Spleen (tissue), 11 donors: ENCODE results near the gene CTNS. TPM values are rescaled to one million over a fixed set of nuclear protein-coding genes. Genes with fewer than 3 reads are reported as not detected.

Experiments
- DNase-seq: peaks from one replicate; pipeline ENCODE4 v3.0.0-alpha.2; 2020
- H3K27ac ChIP-seq, 8 donors: fragments of 200-600 bp; sonication (generic) in 7 of 8; 1 replicate in 4 of 8; 2 replicates in 4 of 8; pipeline versions ENCODE4 v1.5.0 to v1.8.0; 2016 to 2021; ENCODE audit warnings: inconsistent platforms in 4 of 8, mild to moderate bottlenecking in 4 of 8, moderate library complexity in 1 of 8
- H3K27me3 ChIP-seq, 7 donors: fragments of 200-600 bp; sonication (generic) in 6 of 7; replicated peaks in 1 of 7; 1 replicate in 4 of 7; 2 replicates in 3 of 7; pipeline versions ENCODE4 v1.5.0 to v1.8.0; 2016 to 2021; ENCODE audit warnings: inconsistent platforms in 3 of 7, mild to moderate bottlenecking in 1 of 7
- H3K36me3 ChIP-seq, 6 donors: fragments of 200-600 bp; sonication (generic) in 5 of 6; 1 replicate in 4 of 6; 2 replicates in 2 of 6; pipeline versions ENCODE4 v1.5.0 to v1.8.0; 2016 to 2021; ENCODE audit warnings: inconsistent platforms in 2 of 6
- H3K4me1 ChIP-seq, 6 donors: fragments of 200-600 bp; sonication (generic) in 5 of 6; 1 replicate in 3 of 6; 2 replicates in 3 of 6; pipeline versions ENCODE4 v1.5.0 to v1.8.0; 2016 to 2021; ENCODE audit warnings: inconsistent platforms in 3 of 6
- H3K4me3 ChIP-seq, 8 donors: fragments of 200-600 bp; sonication (generic) in 7 of 8; 1 replicate in 4 of 8; 2 replicates in 4 of 8; pipeline versions ENCODE4 v1.5.0 to v1.8.0; 2016 to 2021; ENCODE audit warnings: inconsistent platforms in 4 of 8, mild to moderate bottlenecking in 4 of 8, moderate library complexity in 2 of 8
- H3K9me3 ChIP-seq, 8 donors: fragments of 200-600 bp; sonication (generic) in 7 of 8; 1 replicate in 4 of 8; 2 replicates in 4 of 8; pipeline versions ENCODE4 v1.5.0 to v1.8.0; 2016 to 2021; ENCODE audit warnings: inconsistent platforms in 4 of 8
- POLR2A ChIP-seq, 3 donors: fragments of 450-650 bp; IDR thresholded peaks; one replicate each; pipeline ENCODE4 v1.5.1; 2017; ENCODE audit warnings: antibody characterized with exemption in 3 of 3, mild to moderate bottlenecking in 1 of 3
- POLR2AphosphoS5 ChIP-seq, 3 donors: sonication (generic); formaldehyde crosslinking; IDR thresholded peaks; one replicate each; pipeline ENCODE4 v1.5.1; 2017; ENCODE audit warnings: antibody characterized with exemption in 3 of 3
- WGBS, 5 donors: extraction: QIAGEN DNeasy Blood & Tissue Kit in 3 of 5; methylation state at CpG; one replicate each; pipeline versions ENCODE4 v1.1.5 to v1.1.7; 2013 to 2018; 5-methylcytosine and 5-hydroxymethylcytosine counted together
- intact Hi-C: fragments of 100-400 bp; cut with DNase I; formaldehyde crosslinking; loops from one replicate; pipeline ENCODE4 v1.15.0; 2023; ENCODE audit warnings: low total_unique reads
- polyA plus RNA-seq, 3 donors: library from polyadenylated mRNA; stranded (reverse); fragments of 200-250 nt; gene quantifications; one replicate each; pipeline ENCODE4 v1.2.1, GENCODE V29; 2013
- total RNA-seq, 7 donors: library from RNA; depleted of rRNA in 3 of 7; stranded (reverse); fragments of >200 nt in 3 of 7; fragmentation: NEBNext Ultra II Directional in 4 of 7; extraction: Animal tissue kit (Norgen Biotek cat#: 25700) in 4 of 7; gene quantifications; one replicate each; pipeline versions ENCODE4 v1.1.0 to v1.2.1, GENCODE V29; 2016 to 2021
- TF ChIP-seq, protein P1 (sequence below), 11 experiments: fragments of 200-600 bp in 7 of 11; fragments of 450-650 bp in 4 of 11; sonication (generic) in 4 of 11; IDR thresholded peaks in 8 of 11; conservative IDR thresholded peaks in 3 of 11; 1 replicate in 7 of 11; 2 replicates in 4 of 11; pipeline versions ENCODE4 v1.4.0 to v1.8.0; 2016 to 2021; ENCODE audit warnings: antibody characterized with exemption in 11 of 11, inconsistent platforms in 4 of 11, mild to moderate bottlenecking in 1 of 11
- donor health status: healthy with polysubstance abuse.
- donor health status: DM: no; HTN: no; CAD: no; lungs with moderate emphysema.
- donor health status: DM: no; HTN: no; CAD: no.
- donor health status: Bipolar disorder and iron deficiency.
- donor health status: healthy.
- donor health status: DM: no; HTN: no; CAD: no.
- donor health status: DM: yes; HTN: yes; CAD: no.

CTNS gene
- total and polyA plus RNA-seq, 10 donors, result 5.7 to 42.5 (median 14.0) TPM

DNA sequence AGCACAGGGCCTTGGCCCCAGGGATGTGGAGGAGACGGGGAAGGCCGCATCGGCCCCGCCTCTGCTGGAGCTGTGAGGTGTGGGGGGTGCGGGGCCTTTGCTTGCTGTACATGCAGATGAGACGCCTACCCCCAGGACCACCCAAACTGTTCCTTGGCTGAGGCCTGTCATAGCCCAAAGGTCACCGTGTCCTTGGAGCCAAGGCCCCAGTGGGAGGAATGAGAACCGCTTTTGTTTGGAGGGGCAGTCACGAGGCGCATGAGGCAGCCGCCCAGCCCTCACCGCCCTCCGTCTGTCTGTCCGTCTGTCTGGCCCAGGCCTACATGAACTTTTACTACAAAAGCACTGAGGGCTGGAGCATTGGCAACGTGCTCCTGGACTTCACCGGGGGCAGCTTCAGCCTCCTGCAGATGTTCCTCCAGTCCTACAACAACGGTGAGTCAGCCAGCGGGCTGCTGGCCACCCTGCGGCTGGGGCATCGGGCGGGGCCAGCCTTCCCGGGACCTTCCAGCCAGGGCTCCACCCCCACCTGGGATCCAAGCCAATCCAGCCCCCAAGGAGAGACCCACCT, 23.1 kb downstream of the CTNS start:
- no peaks in the 10 kb centered on the region for H3K9me3 ChIP-seq
- H3K4me3 ChIP-seq, result no peak overlapping the region
- peak; percentile 26 to 65 (median 28) for TF ChIP-seq POLR2AphosphoS5 (IDR thresholded peaks at IDR 0.05)
- TF ChIP-seq, protein P1, sequence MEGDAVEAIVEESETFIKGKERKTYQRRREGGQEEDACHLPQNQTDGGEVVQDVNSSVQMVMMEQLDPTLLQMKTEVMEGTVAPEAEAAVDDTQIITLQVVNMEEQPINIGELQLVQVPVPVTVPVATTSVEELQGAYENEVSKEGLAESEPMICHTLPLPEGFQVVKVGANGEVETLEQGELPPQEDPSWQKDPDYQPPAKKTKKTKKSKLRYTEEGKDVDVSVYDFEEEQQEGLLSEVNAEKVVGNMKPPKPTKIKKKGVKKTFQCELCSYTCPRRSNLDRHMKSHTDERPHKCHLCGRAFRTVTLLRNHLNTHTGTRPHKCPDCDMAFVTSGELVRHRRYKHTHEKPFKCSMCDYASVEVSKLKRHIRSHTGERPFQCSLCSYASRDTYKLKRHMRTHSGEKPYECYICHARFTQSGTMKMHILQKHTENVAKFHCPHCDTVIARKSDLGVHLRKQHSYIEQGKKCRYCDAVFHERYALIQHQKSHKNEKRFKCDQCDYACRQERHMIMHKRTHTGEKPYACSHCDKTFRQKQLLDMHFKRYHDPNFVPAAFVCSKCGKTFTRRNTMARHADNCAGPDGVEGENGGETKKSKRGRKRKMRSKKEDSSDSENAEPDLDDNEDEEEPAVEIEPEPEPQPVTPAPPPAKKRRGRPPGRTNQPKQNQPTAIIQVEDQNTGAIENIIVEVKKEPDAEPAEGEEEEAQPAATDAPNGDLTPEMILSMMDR (IDR thresholded peaks at IDR 0.05 in 8 of 11, conservative IDR thresholded peaks at IDR 0.05 in 3 of 11), result no peak
- no peak for TF ChIP-seq POLR2A (IDR thresholded peaks at IDR 0.05)
- no peak for DNase-seq
- H3K27ac ChIP-seq, result peak overlapping the region in 4 of 8 donors; percentile 29 to 51 (median 48)
- intact Hi-C loops, result no loop called here
- WGBS, 5 donors, result 79 to 85% (median 80%) methylated on average over 11 to 22 of the region's 22 CpGs
- peaks cover 0 to 79% (median 19%) of the 10 kb centered on the region in 6 donors for H3K36me3 ChIP-seq
- H3K27me3 ChIP-seq, result no peaks in the 10 kb centered on the region
- peaks cover 0 to 33% (median 12%) of the 10 kb centered on the region in 6 donors for H3K4me1 ChIP-seq

DNA sequence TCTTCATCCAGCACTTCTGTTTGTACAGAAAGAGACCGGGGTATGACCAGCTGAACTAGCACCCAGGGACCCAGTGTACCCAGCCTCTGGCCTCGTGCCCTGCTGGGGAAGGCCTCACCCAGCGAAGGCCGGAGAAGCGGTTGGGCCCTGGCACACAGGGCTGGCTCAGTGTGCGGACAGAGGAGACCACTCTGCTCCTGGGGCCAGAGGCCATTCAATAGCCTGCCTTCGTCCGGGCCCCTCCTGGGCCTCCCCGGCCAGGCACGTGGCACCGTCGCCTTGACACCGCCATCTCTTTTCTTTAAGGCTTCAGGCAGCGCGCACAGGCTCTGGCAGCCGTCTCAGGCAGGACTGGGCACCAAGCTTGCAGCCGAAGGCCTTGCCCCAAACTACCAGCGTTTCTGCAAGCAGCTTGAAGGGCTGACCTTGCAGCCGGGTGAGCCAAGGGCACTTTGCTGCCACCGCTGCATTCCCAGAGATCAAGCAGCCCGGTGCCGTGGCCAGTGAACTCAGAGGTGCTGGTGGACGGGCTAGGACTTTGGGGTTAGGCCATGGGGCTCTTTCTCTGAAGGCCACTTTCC, 23.8 kb downstream of the CTNS start:
- no peak for DNase-seq
- Histone ChIP-seq H3K4me1 (peaks cover 0 to 33% (median 12%) of the 10 kb centered on the region in 6 donors), H3K9me3 (no peaks in the 10 kb centered on the region), H3K27ac (peak overlapping the region in 4 of 8 donors; percentile 29 to 51 (median 48)), H3K27me3 (no peaks in the 10 kb centered on the region), H3K36me3 (peaks cover 0 to 79% (median 19%) of the 10 kb centered on the region in 6 donors), H3K4me3 (no peak overlapping the region)
- intact Hi-C loops, result no loop called here
- WGBS, 5 donors, result 80 to 93% (median 88%) methylated on average over 17 to 23 of the region's 23 CpGs
- TF ChIP-seq, protein P1 (IDR thresholded peaks at IDR 0.05 in 8 of 11, conservative IDR thresholded peaks at IDR 0.05 in 3 of 11), result no peak
- TF ChIP-seq POLR2AphosphoS5 (IDR thresholded peaks at IDR 0.05), result peak in 2 of 3 donors; percentile 5 to 61

DNA sequence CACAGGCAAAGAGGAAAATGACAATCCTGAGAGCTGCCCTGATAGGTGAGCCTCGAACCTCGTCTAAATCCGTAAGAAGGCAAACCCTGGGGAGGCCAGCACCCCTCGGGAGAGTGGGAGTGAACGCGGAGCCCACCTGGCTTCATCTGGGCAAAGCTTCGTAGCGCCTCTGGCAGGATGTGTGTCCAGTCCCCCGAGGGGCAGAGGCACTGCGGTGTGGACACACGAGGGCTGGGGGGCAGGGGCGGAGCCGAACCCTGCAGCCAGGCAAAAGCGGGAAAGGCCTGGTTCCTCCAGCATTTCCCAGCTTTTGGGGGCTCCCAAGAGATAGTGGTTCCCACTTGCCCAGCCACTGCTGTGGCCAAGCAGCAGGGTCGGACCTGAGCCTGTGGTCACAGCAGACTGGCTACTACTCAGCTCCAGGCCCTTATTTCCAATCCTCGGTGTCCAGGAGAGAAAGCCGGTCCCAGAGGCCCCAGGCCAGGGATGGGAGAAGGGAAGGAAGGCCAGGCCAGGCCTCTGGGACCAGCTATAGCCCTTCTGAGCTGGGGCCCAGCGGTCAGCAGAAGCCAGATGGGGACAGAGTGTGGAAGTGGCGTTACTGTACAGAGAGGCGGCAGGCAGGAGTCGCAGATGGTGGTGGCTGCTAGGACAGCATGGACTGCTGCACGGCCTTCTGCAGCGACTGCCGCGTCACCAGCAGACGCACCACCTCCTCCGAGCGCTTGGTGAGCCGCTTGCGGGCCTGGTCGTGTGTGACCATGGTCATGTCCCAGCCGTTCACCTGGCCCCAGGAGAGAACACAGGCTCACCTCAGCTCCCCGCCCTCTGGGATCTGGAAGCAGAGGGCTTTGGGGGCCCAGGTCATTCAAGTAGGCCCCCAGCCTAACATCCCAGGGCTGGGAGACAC, 26.8 kb downstream of the CTNS start:
- H3K27me3 ChIP-seq, result no peaks in the 10 kb centered on the region
- WGBS, 5 donors, result 86 to 94% (median 91%) methylated on average over 25 to 33 of the region's 33 CpGs
- TF ChIP-seq POLR2AphosphoS5 (IDR thresholded peaks at IDR 0.05) (peak; percentile 2 to 39 (median 16)), POLR2A (IDR thresholded peaks at IDR 0.05) (no peak)
- no peak for DNase-seq
- H3K4me1 ChIP-seq, result peaks cover 6 to 51% (median 28%) of the 10 kb centered on the region in 6 donors
- H3K4me3 ChIP-seq, result no peak overlapping the region
- intact Hi-C loops, result no loop called here
- no peaks in the 10 kb centered on the region for H3K9me3 ChIP-seq
- H3K36me3 ChIP-seq, result peaks cover 0 to 57% (median 19%) of the 10 kb centered on the region in 6 donors
- no peak overlapping the region for H3K27ac ChIP-seq

DNA sequence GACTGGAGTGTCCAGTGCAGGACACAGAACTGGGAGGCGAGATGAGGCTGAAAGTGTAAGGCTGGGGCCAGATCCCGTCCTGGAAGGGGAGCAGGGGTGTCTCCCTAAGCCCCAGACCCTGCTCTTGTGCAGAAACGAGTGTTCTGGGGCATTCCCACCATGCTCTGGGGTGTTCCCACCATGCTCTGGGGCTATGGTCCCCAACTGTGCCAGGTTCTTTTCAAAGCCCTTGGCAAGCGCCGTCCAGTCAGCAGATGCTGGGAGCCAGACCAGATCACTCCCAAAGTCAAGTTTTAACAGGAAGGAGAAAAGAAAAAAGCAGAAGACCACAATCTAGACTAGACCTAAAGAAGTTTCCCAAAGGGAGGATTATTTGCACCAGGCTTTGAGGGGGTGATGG, 29.3 kb downstream of the CTNS start:
- peaks cover 15 to 46% (median 37%) of the 10 kb centered on the region in 6 donors for H3K4me1 ChIP-seq
- peaks cover 0 to 50% (median 19%) of the 10 kb centered on the region in 6 donors for H3K36me3 ChIP-seq
- H3K27me3 ChIP-seq, result no peaks in the 10 kb centered on the region
- intact Hi-C loops, result no loop called here
- no peak overlapping the region for H3K4me3 ChIP-seq
- H3K9me3 ChIP-seq, result no peaks in the 10 kb centered on the region
- peak overlapping the region in 1 of 8 donors; percentile 94 for H3K27ac ChIP-seq
- 81 to 94% (median 85%) methylated on average over 5 of the region's 5 CpGs for WGBS, 5 donors
- TF ChIP-seq, protein P1 (IDR thresholded peaks at IDR 0.05 in 8 of 11, conservative IDR thresholded peaks at IDR 0.05 in 3 of 11), result no peak
- TF ChIP-seq POLR2A (IDR thresholded peaks at IDR 0.05) (no peak), POLR2AphosphoS5 (IDR thresholded peaks at IDR 0.05) (peak in 2 of 3 donors; percentile 14 to 35)
- DNase-seq, result no peak
